ENCODE data around the gene SUN2. TPM values are rescaled to one million over a fixed set of nuclear protein-coding genes. Genes with fewer than 3 reads are reported as not detected.

The SUN2 gene
- total RNA-seq, 1 donor from 2014 or later: 123 TPM

GRCh38 chr22:38753948-38754750, 1.6 kb downstream of the SUN2 start:
- DNase-seq (ENCODE audit: low read depth in 2 of 2): peak; percentile 53 to 58

GRCh38 chr22:38751422-38752346, 4.1 kb downstream of the SUN2 start:
- DNase-seq (ENCODE audit: low read depth in 2 of 2): peak in 1 of 2 donors; percentile 37

GRCh38 chr22:38751066-38751421, 4.8 kb downstream of the SUN2 start:
- no peak for DNase-seq (ENCODE audit: low read depth in 2 of 2)

DNA sequence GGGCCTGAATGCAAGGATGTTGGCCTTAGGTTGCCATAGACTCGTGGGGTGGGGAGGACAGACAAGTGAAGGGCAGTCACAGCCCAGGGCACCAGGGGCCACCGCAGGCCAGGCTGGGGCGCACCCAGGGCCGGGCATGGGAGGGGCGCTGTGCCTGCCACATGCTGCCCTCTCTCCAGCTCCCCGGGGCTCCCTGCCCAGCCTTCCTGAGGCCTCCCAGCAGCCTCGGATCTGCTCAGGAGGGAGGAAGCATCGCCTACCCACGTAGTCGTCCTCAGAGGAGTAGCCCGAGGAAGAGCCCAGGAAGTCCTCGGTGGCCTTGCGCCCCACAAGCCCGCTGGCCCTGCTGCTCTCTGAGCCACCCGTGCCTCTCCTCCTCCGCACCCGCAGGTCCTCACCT, 5.2 kb downstream of the SUN2 start:
- DNase-seq (ENCODE audit: low read depth in 2 of 2): no peak

GRCh38 chr22:38750104-38750503, 5.7 kb downstream of the SUN2 start:
- no peak for DNase-seq (ENCODE audit: low read depth in 2 of 2)

- DNase-seq (ENCODE audit: low read depth in 2 of 2): no peak
These were observed 7.2 kb downstream of the SUN2 start for GRCh38 chr22:38748487-38749136.

GRCh38 chr22:38745676-38746460, 9.9 kb downstream of the SUN2 start:
- no peak for DNase-seq (ENCODE audit: low read depth in 2 of 2)

GRCh38 chr22:38744981-38745380, 10.8 kb downstream of the SUN2 start:
- no peak for DNase-seq (ENCODE audit: low read depth in 2 of 2)

DNA sequence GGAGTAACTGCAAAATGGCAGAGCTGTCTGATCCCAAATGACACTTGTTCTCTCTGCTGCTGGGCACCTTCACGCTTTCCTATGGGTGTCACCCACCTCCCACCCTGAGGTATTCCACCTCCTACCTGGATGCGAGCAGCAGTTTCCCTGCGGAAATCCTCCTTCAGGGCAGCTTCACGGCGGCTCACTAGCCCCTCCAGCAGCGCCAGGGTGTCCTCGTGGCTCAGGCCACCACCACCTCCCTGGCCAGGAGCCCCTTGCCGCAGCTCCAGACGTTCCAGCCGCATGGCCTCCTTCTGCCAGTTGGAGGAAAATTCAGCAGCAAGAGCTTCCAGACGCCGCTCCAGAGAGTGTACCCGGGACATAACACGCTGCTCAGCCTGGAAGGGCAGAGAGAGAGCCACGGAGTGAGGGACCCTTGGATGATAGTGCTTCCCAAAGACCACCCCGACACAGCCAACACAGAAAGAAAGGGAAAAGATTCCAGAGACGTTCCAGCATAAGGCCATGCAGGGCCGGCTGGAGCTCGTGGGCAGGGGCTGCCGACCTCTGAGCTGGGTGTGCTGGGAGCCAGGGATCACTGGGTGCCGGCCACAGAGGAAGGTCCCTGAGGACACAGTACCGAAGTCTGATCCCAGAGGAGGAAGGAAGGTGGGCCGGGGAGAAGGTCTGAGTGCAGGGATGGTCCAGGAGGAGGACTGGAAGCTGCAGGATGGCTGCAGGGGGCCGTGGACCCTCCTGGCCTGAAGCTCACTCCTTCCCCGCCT, 13.4 kb downstream of the SUN2 start:
- no peak for DNase-seq (ENCODE audit: low read depth in 2 of 2)

- no peak for DNase-seq (ENCODE audit: low read depth in 2 of 2)
These were observed 14.2 kb downstream of the SUN2 start for GRCh38 chr22:38741576-38741975.

DNA sequence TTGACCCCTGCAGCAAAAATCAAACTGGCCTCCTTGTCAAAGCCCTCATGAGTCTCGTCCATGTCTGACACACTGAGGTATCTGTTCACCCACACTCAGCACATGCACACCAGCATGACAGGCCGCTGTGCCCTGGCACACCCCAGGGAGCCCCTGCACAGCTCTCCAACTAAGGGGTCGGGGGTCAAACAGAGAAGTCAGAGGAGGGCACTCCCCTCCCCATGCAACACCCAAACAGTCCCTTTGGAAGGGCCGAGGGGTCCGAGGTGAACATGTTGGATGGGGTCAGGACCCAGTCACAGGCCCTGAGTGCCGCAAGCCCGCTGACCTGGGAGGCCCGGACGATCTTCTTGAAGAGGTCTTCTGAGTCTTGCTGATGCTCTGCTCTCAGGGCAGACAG, 14.6 kb downstream of the SUN2 start:
- no peak for DNase-seq (ENCODE audit: low read depth in 2 of 2)

- DNase-seq (ENCODE audit: low read depth in 2 of 2): no peak
These were observed 15.0 kb downstream of the SUN2 start for GRCh38 chr22:38740754-38741153.

GRCh38 chr22:38740116-38740723, 15.6 kb downstream of the SUN2 start:
- no peak for DNase-seq (ENCODE audit: low read depth in 2 of 2)

DNA sequence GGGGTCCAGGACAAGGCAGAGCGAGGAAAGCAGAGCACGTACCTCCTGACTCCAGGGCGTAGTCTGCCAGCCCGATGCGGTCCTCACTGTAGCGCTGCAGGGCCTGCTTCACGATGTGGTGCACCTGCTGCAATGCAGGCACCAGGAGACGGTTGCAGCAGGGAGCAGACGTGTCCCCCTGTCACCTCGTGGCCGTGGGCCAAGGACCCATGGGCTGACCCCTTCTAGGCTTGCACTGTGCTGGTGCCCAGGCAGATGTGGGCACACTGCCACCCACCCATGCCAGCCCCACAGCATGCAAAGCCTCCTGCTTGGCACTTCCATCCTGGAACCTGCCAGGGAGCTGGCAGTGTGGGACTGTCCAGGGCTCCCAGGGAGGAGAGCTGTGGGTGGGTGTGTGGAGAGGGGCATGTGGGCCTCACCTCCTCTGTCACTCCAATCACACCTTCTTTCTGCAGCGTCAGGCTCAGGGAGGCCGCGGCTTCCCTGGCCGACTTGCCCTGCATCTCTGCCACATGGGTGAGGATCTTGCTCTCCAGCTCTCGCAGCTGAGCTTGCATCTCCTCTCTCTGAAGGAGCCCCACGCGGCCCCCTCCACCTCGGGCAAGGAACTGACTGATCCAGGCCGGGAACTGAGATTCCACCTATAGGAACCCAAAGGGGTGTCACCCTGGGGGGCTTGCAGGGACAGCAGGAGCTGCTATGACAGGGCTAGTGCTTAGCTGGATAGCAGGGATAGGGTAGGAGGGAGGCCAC, 16.3 kb downstream of the SUN2 start:
- no peak for DNase-seq (ENCODE audit: low read depth in 2 of 2)

DNA sequence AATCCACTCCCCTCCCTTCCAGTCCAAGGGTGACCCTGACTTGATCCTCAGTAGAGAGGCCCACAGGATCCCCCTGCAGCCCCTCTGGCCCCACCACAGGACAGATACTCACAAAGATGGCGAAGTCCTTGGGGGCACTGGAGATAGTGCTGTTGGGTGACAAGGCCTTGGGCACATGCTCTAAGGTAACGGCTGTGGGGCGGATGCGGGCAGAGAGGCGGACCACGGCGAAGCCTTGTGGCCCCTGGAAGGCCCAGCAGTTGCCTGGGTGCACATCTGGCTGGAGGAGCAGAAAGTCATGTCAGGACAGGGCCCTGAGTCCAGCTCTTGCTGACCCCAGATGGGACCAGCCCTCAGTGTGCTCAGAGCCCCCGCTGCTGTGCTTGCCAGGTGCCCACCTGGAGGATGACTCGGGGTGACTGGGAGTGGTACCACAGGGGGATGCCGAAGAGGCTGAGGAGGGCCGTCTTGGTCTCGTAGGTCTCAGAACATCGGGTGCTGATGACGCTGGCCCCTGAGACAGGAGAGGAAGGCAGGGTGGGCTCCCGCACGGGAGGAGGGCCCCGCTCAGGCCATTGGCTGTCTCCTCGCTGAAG, 17.2 kb downstream of the SUN2 start:
- no peak for DNase-seq (ENCODE audit: low read depth in 2 of 2)

DNA sequence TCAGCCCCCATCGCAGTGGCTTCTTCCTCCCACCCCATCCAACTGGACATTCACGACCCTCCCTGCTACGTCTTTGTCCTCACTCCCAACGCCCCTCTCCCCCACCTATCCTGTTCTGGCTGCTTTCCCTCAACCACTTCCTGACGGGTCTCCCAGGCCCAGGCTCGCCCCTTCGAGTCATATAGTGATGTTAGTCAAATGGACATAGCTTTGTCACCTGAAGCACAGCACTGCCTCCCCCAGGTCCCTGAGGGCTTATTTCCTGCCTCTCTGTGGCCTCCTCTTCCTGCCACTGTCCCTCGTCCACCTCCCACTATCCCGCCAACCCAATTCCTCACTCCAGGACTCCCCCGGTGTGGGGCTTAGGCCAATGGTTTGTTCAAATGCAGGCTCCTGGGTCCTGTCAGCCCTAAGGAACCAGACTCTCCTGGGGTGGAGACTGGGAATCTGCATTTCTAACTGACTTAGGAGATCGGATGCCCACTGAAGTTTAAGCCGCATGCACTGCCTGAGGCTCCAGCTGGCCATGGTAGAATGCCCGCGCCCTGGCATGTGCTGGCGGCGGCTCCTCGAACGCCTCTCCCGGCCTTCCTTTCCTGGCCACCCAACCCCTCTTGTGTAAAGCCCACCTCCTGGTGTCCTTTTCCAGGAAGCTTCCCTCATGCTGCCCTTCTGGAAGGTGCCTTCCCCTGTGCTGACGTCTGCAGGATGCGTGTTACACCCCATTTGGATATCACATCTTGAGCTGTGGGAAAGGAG, 18.3 kb downstream of the SUN2 start:
- no peak for DNase-seq (ENCODE audit: low read depth in 2 of 2)

- DNase-seq (ENCODE audit: low read depth in 2 of 2): no peak
These were observed 19.6 kb downstream of the SUN2 start for GRCh38 chr22:38736257-38736570.

DNA sequence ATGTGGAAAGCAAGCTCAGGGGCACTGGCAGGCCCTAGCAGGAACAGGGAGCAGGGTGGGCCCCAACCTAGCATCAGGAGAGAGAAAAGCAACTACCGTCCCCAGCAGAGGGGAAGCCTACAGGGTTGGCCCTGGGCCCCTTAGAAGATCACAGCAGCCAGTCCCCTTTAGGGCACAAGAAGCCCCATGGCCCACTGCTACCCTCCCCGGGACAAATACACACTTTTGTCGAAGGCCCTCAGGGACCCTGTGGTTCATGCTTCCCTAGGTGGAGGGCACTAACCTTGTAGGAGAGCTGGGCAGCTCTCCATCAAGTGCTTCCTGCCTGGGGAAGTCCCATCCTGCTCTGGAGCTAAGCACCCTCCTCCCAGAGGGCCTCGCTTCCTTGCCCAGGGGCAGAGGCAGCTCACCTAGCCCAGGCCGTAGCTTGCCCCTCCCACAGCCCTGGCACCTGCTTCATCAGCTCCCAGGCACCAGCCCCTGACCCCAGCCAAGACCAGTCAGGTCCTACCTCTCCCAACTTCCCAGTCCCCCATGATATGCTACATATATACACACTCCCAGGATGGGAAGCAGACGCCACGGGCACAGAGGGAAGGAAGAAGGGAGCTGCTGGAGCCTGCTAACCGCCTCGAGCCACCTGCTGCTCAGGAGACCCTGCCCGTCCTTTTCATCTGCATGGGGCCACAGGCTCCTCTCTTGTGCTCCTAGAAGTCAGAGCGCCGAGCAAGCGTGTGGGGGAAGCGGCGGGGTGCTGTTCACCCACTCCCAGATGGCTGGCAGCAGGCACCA, 20.1 kb downstream of the SUN2 start:
- no peak for DNase-seq (ENCODE audit: low read depth in 2 of 2)
